CD4-positive, alpha-beta T cell treated with Interleukin-12 subunit alpha and Interleukin-12 subunit beta, for 1 hour (primary cell): ENCODE results near the gene TRPM5.

ENCODE experiments used
- DNase-seq: peaks from one replicate; pipeline ENCODE4 v3.0.0-alpha.2; 2020

The TRPM5 gene

GRCh38 chr11:2470495-2470894 is 26.2 kb upstream of the TRPM5 start:
- DNase-seq = no peak

GRCh38 chr11:2468363-2469235 is 24.3 kb upstream of the TRPM5 start:
- DNase-seq = no peak

GRCh38 chr11:2467695-2468055 is 23.4 kb upstream of the TRPM5 start:
- DNase-seq = no peak

- DNase-seq = peak; percentile 66
Measured at GRCh38 chr11:2466869-2467694, 22.8 kb upstream of the TRPM5 start.

GRCh38 chr11:2466069-2466801 is 21.9 kb upstream of the TRPM5 start:
- DNase-seq = no peak

- DNase-seq = no peak
Measured at GRCh38 chr11:2465202-2466068, 21.1 kb upstream of the TRPM5 start.

GRCh38 chr11:2464451-2465165 is 20.3 kb upstream of the TRPM5 start:
- DNase-seq = no peak

- no peak for DNase-seq
Measured at GRCh38 chr11:2463766-2464277, 19.5 kb upstream of the TRPM5 start.

GRCh38 chr11:2462986-2463765 is 18.9 kb upstream of the TRPM5 start:
- DNase-seq = no peak

- no peak for DNase-seq
Measured at GRCh38 chr11:2462543-2462985, 18.2 kb upstream of the TRPM5 start.

- no peak for DNase-seq
Measured at GRCh38 chr11:2461956-2462542, 17.7 kb upstream of the TRPM5 start.

- no peak for DNase-seq
Measured at GRCh38 chr11:2461253-2461955, 17.1 kb upstream of the TRPM5 start.

- no peak for DNase-seq
Measured at GRCh38 chr11:2460540-2461252, 16.4 kb upstream of the TRPM5 start.

GRCh38 chr11:2459796-2460531 is 15.7 kb upstream of the TRPM5 start:
- DNase-seq = no peak

- no peak for DNase-seq
Measured at GRCh38 chr11:2459016-2459725, 14.9 kb upstream of the TRPM5 start.

- DNase-seq = no peak
Measured at GRCh38 chr11:2458321-2458720, 14.0 kb upstream of the TRPM5 start.

- DNase-seq = no peak
Measured at GRCh38 chr11:2453436-2453835, 9.1 kb upstream of the TRPM5 start.
